ENCODE data around the gene EHMT1. TPM values are rescaled to one million over a fixed set of nuclear protein-coding genes. Genes with fewer than 3 reads are reported as not detected.
A peak's percentile ranks its signal among the peaks of the same experiment; 100 is the strongest.

EHMT1 gene
- total and polyA plus RNA-seq, 9 of the 15 experiments (the other 6 are each of a cell fraction or from before 2014, with no cell fraction given): 2.2 to 76.0 (median 36.4) TPM

DNA sequence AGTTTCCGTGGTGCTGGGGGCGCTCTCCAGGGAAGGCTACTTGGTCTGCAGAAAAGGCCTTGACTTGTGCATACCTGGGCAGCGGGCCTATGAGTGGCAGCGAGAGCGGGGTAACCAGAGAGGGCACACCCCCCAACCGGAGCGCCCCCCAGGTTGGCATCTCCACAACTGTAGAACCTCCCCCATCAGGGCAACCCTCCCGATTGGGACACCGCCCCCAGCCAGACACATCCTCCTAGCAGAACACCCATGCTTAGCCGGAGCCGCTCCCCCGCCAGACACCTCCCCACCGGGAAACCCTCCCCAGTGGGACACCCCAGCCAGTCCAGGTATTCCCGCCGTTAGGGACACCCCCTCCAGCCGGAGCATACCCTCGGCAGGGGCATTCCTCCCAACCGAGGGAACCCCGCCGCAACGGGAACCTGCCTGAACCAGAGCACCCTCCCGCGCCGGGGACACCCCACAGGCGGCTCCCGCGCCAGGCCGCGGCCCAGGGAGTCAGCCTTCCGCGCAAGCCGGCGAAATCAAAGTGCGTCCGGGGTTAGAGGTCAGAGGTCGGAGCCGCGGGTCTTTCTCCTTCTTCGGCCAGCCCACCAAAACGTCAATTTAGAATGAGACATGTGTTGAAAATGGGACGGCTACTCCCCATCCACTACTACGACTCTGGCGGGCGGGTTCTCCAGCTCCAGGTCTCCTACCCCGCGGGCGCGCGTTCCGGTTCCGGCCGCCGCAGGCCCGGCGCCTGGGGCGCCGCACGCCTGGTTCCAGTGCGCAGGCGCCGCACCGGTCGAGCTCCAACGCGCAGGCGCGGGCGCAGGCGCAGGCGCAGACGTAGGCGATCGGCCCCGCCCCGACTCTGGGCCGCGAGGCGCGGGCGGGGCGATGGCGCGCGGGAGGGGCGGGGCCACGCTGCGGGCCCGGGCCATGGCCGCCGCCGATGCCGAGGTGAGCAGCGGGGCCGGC lies at the start of gene EHMT1 (continued):
- TF ChIP-seq, protein P1, sequence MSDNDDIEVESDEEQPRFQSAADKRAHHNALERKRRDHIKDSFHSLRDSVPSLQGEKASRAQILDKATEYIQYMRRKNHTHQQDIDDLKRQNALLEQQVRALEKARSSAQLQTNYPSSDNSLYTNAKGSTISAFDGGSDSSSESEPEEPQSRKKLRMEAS (CRISPR knock-in tag; IDR thresholded peaks at IDR 0.05): no peak; the same call in 1 of the 2 replicates
- peak; percentile 81; the same call in 1 of the 2 replicates for TF ChIP-seq ZZZ3 (IDR thresholded peaks at IDR 0.05)
- peak; percentile 91 for TF ChIP-seq RBBP5 (IDR thresholded peaks at IDR 0.05; ENCODE audit: borderline replicate concordance, insufficient read depth, low read length, poor library complexity, severe bottlenecking)
- no peak for TF ChIP-seq NR1H2 (CRISPR knock-in tag; IDR thresholded peaks at IDR 0.05)
- TF ChIP-seq SMAD4 (CRISPR knock-in tag; conservative IDR thresholded peaks at IDR 0.05): peak; percentile 80
- peak; percentile 13; the same call in 1 of the 2 replicates for TF ChIP-seq HIVEP1 (CRISPR knock-in tag; IDR thresholded peaks at IDR 0.05)
- TF ChIP-seq, protein P2, sequence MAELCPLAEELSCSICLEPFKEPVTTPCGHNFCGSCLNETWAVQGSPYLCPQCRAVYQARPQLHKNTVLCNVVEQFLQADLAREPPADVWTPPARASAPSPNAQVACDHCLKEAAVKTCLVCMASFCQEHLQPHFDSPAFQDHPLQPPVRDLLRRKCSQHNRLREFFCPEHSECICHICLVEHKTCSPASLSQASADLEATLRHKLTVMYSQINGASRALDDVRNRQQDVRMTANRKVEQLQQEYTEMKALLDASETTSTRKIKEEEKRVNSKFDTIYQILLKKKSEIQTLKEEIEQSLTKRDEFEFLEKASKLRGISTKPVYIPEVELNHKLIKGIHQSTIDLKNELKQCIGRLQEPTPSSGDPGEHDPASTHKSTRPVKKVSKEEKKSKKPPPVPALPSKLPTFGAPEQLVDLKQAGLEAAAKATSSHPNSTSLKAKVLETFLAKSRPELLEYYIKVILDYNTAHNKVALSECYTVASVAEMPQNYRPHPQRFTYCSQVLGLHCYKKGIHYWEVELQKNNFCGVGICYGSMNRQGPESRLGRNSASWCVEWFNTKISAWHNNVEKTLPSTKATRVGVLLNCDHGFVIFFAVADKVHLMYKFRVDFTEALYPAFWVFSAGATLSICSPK (IDR thresholded peaks at IDR 0.05; ENCODE audit: borderline replicate concordance): no peak
- TF ChIP-seq, protein P3, sequence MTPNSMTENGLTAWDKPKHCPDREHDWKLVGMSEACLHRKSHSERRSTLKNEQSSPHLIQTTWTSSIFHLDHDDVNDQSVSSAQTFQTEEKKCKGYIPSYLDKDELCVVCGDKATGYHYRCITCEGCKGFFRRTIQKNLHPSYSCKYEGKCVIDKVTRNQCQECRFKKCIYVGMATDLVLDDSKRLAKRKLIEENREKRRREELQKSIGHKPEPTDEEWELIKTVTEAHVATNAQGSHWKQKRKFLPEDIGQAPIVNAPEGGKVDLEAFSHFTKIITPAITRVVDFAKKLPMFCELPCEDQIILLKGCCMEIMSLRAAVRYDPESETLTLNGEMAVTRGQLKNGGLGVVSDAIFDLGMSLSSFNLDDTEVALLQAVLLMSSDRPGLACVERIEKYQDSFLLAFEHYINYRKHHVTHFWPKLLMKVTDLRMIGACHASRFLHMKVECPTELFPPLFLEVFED (CRISPR knock-in tag; conservative IDR thresholded peaks at IDR 0.05): 0 out of 2 replicates have a peak, but pooled peaks have one; percentile 37
- TF ChIP-seq, protein P4, sequence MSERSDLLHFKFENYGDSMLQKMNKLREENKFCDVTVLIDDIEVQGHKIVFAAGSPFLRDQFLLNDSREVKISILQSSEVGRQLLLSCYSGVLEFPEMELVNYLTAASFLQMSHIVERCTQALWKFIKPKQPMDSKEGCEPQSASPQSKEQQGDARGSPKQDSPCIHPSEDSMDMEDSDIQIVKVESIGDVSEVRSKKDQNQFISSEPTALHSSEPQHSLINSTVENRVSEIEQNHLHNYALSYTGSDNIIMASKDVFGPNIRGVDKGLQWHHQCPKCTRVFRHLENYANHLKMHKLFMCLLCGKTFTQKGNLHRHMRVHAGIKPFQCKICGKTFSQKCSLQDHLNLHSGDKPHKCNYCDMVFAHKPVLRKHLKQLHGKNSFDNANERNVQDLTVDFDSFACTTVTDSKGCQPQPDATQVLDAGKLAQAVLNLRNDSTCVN (CRISPR knock-in tag; IDR thresholded peaks at IDR 0.05): no peak
- no peak for TF ChIP-seq ZNF41 (CRISPR knock-in tag; conservative IDR thresholded peaks at IDR 0.05)
- no peak for TF ChIP-seq NUFIP1 (IDR thresholded peaks at IDR 0.05; ENCODE audit: partially characterized antibody)
- no peak for TF ChIP-seq BRD4 (IDR thresholded peaks at IDR 0.05)
- TF ChIP-seq, protein P5, sequence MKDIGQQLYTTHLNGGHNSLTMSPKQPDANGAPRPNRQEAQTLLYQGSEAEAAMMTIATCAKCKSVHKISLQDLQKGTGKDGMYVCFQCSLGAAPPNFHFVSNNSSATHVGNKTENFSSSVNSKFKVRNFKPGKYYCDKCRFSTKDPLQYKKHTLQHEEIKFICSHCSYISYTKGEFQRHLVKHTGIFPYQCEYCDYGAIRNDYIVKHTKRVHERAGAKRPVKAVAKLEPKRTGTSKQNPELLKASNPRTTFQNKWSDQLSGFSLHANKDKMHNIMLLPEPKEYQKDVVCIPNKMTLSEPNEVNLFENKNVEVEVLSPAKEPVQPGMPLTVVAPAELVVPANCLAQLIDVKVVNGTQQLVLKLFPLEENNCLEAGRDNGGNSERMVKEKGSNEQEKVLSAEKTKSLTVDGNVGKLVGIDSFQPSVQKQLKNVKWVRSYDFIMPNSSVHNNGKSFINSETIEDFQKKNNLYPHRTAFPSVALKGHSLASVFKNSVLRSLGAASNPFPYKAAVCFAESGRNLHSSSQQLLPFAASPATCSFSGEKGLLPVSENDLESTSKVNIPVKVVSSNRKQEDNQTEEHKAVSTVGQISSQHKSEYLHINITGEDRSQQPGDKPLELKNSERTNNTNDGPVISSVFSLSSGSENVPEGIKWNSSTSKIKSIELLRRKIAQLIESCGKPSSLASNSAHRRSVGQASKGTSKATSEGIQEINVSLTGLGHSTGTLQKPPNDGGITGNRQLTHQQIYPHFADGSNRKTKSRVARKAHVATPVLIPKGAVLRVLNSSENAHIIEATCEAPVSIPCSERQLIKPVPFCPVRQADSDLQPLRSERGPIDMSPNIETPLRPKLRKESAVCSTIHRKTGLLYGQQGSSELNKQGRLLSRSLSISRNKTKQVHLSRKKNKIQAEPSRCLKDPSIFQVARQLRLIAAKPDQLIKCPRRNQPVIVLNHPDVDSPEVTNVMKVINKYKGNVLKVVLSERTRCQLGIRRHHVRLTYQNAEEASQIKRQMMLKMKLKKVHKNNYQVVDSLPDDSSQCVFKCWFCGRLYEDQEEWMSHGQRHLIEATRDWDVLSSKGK (CRISPR knock-in tag; IDR thresholded peaks at IDR 0.05): no peak
- TF ChIP-seq, protein P6, sequence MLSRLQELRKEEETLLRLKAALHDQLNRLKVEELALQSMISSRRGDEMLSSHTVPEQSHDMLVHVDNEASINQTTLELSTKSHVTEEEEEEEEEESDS (CRISPR knock-in tag; IDR thresholded peaks at IDR 0.05): no peak
- no peak for TF ChIP-seq U2AF1 (optimal IDR thresholded peaks at IDR 0.05; ENCODE audit: low read depth, low read length)
- no peak; the same call in 1 of the 2 replicates for TF ChIP-seq ZFP1 (CRISPR knock-in tag; IDR thresholded peaks at IDR 0.05)
